ENCODE measurements around the gene AGGF1. TPM values are rescaled to one million over a fixed set of nuclear protein-coding genes. Genes with fewer than 3 reads are reported as not detected.
"Not testable (repeated sequence)": the region's sequence is repeated elsewhere in the genome, so short reads cannot be mapped to it uniquely, and the experiment has no call there.

AGGF1 gene
- total RNA-seq (2014; rRNA removed; shearing (Covaris generic)): 24.4 and 25.2 TPM in 2 replicates
- 20.5 and 29.2 TPM in 2 replicates for polyA plus RNA-seq (2015; cell fraction: cytosol; rRNA removed)
- 25.9 and 29.0 TPM in 2 replicates for polyA plus RNA-seq (2015; cell fraction: nucleus; rRNA removed)

DNA sequence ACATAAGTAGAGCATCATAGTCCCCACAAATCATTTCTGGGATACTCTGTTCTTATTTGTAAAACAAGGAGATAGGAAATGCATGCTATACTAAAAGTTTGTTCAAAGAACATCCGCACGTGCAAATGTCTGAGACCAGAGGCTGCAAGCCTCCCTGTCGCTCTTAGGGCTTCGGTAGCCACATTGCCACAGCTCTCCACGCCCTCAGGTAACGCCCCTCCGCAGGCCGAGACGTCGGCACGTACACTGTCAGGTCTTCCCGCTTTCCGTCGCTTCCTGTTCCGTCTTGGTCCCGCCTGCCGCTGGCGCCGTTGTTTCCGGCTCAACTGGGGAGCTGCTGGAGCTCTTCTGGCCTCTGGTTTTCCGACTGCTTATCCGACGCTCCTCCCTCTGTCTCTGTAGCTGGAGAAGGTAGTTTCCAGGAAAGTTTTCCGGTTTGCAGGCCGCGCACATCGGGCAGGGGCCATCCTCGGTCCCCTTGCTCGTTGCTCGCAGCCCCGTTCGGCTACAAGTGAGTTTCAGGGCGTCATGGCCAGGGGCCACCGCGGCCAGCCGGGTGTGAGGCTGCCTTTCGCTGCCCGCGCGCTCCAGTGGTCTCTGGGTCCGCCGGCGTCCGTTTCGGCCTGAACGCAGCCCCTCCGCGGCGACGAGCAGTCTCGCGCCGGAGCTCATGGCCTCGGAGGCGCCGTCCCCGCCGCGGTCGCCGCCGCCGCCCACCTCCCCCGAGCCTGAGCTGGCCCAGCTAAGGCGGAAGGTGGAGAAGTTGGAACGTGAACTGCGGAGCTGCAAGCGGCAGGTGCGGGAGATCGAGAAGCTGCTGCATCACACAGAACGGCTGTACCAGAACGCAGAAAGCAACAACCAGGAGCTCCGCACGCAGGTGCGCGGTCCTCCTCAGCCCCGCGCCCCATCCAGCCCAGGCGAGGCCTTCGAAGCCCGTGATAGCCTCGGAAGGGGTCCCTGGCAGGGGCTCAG is at the start of gene AGGF1:
AGGF1 (plus strand) TSS at position 308 of the 975 bp plus-strand sequence; CDS start at position 671, 363 bp downstream.
- peak; percentile 92 for DNase-seq (ENCODE audit: low read depth)

- no peak for DNase-seq (ENCODE audit: low read depth)
Observed at GRCh38 chr5:76980518-76981144, 49.6 kb upstream of the AGGF1 start.

- DNase-seq (ENCODE audit: low read depth): peak; percentile 10
Observed at GRCh38 chr5:76982450-76982849, 47.8 kb upstream of the AGGF1 start.

- peak; percentile 7 for DNase-seq (ENCODE audit: low read depth)
Observed at GRCh38 chr5:76983468-76983867, 46.7 kb upstream of the AGGF1 start.

GRCh38 chr5:76986825-76987526 is 43.2 kb upstream of the AGGF1 start:
- DNase-seq (ENCODE audit: low read depth): no peak

GRCh38 chr5:76990899-76991459 is 39.2 kb upstream of the AGGF1 start:
- no peak for DNase-seq (ENCODE audit: low read depth)

DNA sequence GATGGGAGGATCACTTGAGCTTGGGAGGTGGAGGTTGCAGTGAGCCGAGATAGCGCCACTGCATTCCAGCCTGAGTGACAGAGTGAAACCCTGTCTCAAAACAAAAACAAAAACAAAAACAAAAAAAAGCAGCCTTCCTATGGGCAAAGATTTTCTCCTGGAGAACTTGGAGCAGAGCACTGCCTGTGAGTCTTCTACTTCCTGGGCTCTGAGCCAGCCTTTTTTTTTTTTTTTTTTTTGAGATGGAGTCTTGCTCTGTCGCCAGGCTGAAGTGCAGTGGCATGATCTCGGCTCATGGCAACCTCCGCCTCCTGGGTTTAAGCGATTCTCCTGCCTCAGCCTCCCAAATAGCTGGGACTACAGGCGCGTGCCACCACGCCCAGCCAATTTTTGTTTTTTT is 36.8 kb upstream of the AGGF1 start:
- DNase-seq (ENCODE audit: low read depth): not testable (repeated sequence)

GRCh38 chr5:76994337-76994736 is 35.9 kb upstream of the AGGF1 start:
- DNase-seq (ENCODE audit: low read depth): no peak

- DNase-seq (ENCODE audit: low read depth): not testable (repeated sequence)
Observed at GRCh38 chr5:76998251-76998650, 32.0 kb upstream of the AGGF1 start.

DNA sequence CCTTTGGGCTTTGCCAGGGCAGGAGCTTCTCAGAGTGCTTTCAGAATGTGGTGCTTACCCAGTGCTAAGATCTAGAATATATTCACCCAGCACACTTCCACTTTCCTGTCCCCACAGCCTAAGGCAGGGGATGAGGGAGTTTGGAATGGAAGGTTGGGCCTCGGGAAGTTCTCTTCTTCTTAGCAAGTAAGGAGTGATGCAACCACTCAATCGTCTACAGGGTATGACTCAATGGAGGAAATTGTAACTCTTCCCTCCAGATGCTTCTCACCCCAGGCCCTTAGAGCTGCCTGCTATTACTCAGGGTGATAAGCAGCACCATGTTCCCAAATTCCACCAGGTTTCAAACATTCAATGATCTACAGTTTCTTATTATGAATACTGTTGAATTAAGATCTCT is 30.8 kb upstream of the AGGF1 start:
- peak; percentile 84 for DNase-seq (ENCODE audit: low read depth)

GRCh38 chr5:77003246-77003645 is 27.0 kb upstream of the AGGF1 start:
- no peak for DNase-seq (ENCODE audit: low read depth)

DNA sequence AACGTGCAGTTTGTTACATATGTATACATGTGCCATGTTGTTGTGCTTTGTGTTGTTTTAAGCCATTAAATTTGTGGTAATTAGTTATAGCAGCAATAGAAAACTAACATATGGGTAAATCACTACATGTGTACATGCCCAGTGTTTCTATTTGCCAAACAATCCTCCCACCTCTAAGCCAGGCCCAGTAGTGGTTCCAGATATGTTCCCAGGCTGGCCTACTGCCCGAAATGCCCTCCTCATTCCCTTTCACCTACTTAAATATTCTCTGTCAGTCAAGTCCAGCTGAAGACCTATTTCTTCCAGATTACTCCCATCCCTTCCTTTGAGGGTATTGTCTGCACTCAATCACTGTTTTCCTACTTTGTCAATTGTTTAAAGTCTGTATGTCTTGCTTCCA is 24.1 kb upstream of the AGGF1 start:
- no peak for DNase-seq (ENCODE audit: low read depth)

DNA sequence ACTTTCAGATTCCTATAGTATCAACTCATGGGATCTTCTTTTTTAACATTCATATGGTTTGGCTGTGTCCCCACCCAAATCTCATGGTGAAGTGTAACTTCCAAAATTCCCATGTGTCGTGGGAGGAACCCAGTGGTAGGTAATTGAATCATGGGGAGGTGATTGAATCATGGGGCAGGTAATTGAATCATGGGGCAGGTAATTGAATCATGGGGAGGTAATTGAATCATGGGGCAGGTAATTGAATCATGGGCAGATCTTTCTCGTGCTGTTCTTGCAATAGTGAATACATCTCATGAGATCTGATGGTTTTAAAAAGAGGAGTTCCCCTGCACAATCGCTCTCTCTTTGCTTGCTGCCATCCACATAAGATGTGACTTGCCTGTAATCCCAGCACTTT is 21.8 kb upstream of the AGGF1 start:
- DNase-seq (ENCODE audit: low read depth): no peak

- no peak for DNase-seq (ENCODE audit: low read depth)
Observed at GRCh38 chr5:77010243-77010642, 20.0 kb upstream of the AGGF1 start.

GRCh38 chr5:77011498-77011897 is 18.7 kb upstream of the AGGF1 start:
- no peak for DNase-seq (ENCODE audit: low read depth)

DNA sequence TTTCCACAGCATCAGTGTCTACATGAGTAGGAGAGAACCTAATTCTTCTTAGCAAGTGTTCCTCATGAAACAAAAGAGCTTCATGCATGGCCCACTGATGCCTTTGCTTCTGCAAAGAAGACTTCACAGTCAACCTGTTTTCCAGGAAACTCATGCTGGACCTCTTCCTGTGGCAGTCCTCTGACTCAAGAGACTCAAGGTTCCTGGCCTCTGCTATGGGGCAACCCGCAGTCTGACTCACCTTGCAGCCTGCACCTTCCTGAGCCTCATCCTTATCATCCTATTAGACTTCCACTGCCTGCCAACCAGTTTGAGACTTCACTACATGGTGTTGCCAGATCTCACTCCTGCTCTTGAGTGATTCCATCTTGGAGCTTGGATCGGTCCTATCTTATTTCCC is 17.6 kb upstream of the AGGF1 start:
- peak; percentile 79 for DNase-seq (ENCODE audit: low read depth)

DNA sequence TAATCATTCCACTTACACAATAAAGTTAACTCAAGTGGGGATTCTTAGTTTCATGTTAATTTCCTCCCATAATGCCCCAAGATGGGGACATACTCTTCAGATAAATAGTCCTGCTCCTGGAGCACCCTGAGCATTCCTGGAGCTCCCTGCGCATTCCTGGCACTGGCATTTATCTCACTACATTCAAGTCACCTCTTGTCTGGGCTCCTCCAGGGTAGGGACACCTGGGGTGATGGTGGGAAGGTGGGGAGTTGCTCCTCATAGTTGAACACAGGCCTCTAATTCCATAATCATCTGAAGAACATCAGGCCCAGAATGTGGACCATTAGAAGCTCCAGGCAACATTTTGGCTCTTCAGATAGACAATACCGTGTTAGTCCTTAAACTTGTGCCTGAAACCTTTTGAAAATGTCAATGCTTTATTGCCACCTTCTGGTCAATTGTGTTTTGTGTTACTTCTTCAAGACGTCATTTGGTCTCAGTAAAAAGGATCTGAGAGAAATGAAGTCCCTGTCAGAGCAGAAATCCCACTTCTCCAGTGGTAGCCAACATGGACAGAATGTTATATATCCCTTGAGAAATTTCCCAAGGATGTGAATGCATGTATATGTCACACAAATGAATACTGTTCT is 14.2 kb upstream of the AGGF1 start:
- DNase-seq (ENCODE audit: low read depth): peak; percentile 57

GRCh38 chr5:77016962-77017361 is 13.2 kb upstream of the AGGF1 start:
- no peak for DNase-seq (ENCODE audit: low read depth)

DNA sequence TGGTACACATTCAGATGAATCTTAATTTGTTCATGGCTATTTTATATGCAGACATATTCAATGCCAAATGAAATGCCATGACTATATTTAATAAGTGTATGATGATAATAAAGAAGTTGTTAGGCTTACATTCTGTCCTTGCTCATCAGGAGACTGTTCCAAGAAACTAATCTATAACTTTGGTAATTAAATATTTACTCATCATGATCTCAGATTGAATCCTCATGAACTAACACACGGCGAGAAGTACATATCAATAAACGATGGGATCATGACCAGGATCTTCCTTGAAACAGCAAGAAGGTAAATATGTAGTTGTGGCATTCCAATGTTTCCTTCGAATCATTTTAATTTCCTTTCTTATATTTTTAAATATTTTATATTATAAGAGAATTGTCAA is 12.5 kb upstream of the AGGF1 start:
- DNase-seq (ENCODE audit: low read depth): no peak

DNA sequence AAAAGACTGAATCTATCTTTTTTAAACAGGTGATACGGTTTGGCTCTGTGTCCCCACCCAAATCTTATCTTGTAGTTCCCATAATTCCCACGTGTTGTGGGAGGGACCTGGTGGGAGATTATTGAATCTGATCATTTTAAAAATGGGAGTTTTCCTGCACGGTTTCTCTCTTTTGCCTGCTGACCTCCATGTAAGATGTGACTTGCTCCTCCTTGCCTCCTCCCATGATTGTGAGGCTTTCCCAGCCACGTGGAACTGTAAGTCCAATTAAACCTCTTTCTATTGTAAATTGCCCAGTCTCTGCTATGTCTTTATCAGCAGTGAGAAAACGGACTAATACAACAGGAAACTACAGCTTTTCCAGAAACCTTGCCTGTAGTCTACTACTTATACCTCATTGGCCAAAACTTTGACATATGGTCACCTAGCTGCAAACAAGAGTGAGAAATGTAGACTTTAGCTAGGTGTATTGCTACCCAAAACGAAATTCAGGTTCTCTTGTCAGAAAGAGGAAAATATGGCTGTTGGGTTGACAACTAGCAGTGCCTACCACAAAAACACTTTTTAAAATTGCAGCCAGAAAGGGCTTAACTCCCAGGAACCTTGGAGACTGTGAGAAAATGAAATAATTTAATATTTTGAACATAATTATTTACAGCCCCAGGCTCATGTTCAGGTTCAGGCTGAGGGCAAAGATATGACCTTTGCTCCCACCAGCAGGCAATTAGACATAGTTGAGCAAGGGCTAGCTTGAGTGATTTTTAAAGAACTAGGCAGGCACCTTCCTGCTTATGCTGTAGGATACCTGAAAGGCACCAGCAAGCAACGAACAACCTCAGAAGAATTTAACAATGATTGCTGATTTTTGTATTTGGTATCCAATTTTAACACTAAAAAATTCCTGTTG is 7.4 kb upstream of the AGGF1 start:
- no peak for DNase-seq (ENCODE audit: low read depth)

Data from HT1080 (cell line).